HG02678 (cell line): ENCODE results near the gene IFNA16.
"Not testable (repeated sequence)": the region's sequence is repeated elsewhere in the genome, so short reads cannot be mapped to it uniquely, and the experiment has no call there.

ENCODE experiments used
- ATAC-seq: cut with Tn5 transposase; IDR thresholded peaks from one replicate; pipeline ENCODE4 v1.9.1; 2021; ENCODE audit warnings: mild to moderate bottlenecking, moderate library complexity; ENCODE audit not compliant: unreplicated experiment

The IFNA16 gene

GRCh38 chr9:21217211-21217610 lies at the start of gene IFNA16:
Gene IFNA16, minus strand, starts transcription at chr9:21217311. Its CDS starts 6 bp downstream, at chr9:21217305.
- ATAC-seq: not testable (repeated sequence)

- ATAC-seq: peak; percentile 39
Observed at GRCh38 chr9:21265421-21266189, 48.5 kb upstream of the IFNA16 start.

- peak; percentile 44 for ATAC-seq
Observed at GRCh38 chr9:21255538-21256212, 38.6 kb upstream of the IFNA16 start.

GRCh38 chr9:21252721-21253547 lies 35.8 kb upstream of the IFNA16 start:
- peak; percentile 68 for ATAC-seq

- ATAC-seq: no peak
Observed at GRCh38 chr9:21251638-21252037, 34.5 kb upstream of the IFNA16 start.

GRCh38 chr9:21251190-21251589 lies 34.1 kb upstream of the IFNA16 start:
- no peak for ATAC-seq

GRCh38 chr9:21244836-21245235 lies 27.7 kb upstream of the IFNA16 start:
- ATAC-seq: no peak

GRCh38 chr9:21239911-21240310 lies 22.8 kb upstream of the IFNA16 start, which contains the start of gene IFNA14:
Gene IFNA14, minus strand, starts transcription at chr9:21240005. Its CDS starts 70 bp downstream, at chr9:21239935.
- no peak for ATAC-seq

- not testable (repeated sequence) for ATAC-seq
Observed at GRCh38 chr9:21236360-21236714, 19.2 kb upstream of the IFNA16 start.

GRCh38 chr9:21235468-21236359 lies 18.6 kb upstream of the IFNA16 start:
- ATAC-seq: peak; percentile 81

GRCh38 chr9:21234153-21234687 lies 17.1 kb upstream of the IFNA16 start:
- ATAC-seq: no peak

GRCh38 chr9:21233258-21233657 lies 16.1 kb upstream of the IFNA16 start:
- ATAC-seq: no peak

GRCh38 chr9:21228122-21228521 lies 11.0 kb upstream of the IFNA16 start, which contains the start of gene IFNA17:
Gene IFNA17, minus strand, starts transcription at chr9:21228222. Its CDS starts 49 bp downstream, at chr9:21228173.
- no peak for ATAC-seq

- ATAC-seq: peak; percentile 71
Observed at GRCh38 chr9:21213411-21214326, 3.4 kb downstream of the IFNA16 start.

- ATAC-seq: not testable (repeated sequence)
Observed at GRCh38 chr9:21212160-21212559, 5.0 kb downstream of the IFNA16 start.

GRCh38 chr9:21210782-21211181 lies 6.3 kb downstream of the IFNA16 start:
- ATAC-seq: not testable (repeated sequence)

- no peak for ATAC-seq
Observed at GRCh38 chr9:21210311-21210710, 6.8 kb downstream of the IFNA16 start.

- not testable (repeated sequence) for ATAC-seq
Observed at GRCh38 chr9:21207043-21207442, 10.1 kb downstream of the IFNA16 start, which contains the start of gene IFNA10. Gene IFNA10, minus strand, starts transcription at chr9:21207143. Its CDS starts 46 bp downstream, at chr9:21207097.

GRCh38 chr9:21205204-21205603 lies 11.9 kb downstream of the IFNA16 start:
- no peak for ATAC-seq
